HepG2 (cell line): ENCODE measurements around the gene PPARA. TPM values are rescaled to one million over a fixed set of nuclear protein-coding genes. Genes with fewer than 3 reads are reported as not detected.

Source experiments
- ATAC-seq: fragments of 200-7000 bp; cut with Tn5 transposase; 3 replicates; pipeline ENCODE4 v1.9.1; 2020; ENCODE audit warnings: mild to moderate bottlenecking, moderate library complexity
- BruUV-seq: library from RNA; stranded (reverse); fragments of 400-500 nt; replicated peaks from 2 replicates; lab custom pipeline; 2021; lab: Mats Ljungman, UMichigan
- CTCF ChIA-PET: fragments of 300-600 bp; formaldehyde crosslinking; extraction: SDS; loops from one replicate; lab custom pipeline; 2021; ENCODE audit warnings: low total read pairs, inconsistent platforms, low intra/inter-chr PET ratio; lab: Yijun Ruan, JAX
- POLR2A ChIA-PET: fragments of 350-600 bp; sonication (Branson Sonifier 250); formaldehyde crosslinking; loops from one replicate; lab custom pipeline; 2020; ENCODE audit warnings: antibody characterized with exemption, inconsistent platforms; lab: Yijun Ruan, JAX
- DNase-seq: peaks from one replicate; pipeline ENCODE4 v3.0.0-alpha.2; 2015; ENCODE audit warnings: low spot score
- FAIRE-seq: peaks from 3 replicates; lab custom pipeline; 2011; peaks lifted over from hg19 to GRCh38; lab: Jason Lieb, UNC
- H2AFZ ChIP-seq: one replicate; pipeline ENCODE4 v1.6.1; 2011; ENCODE audit warnings: low read length, inconsistent platforms
- H3K27ac ChIP-seq: fragments of 300-600 bp; 3 replicates; pipeline ENCODE4 v1.8.0; 2011; ENCODE audit warnings: mixed run types, mild to moderate bottlenecking, mixed read lengths, low read length, inconsistent platforms; ENCODE audit not compliant: insufficient read depth; ENCODE audit errors: extremely low read length
- H3K27me3 ChIP-seq, 2 experiments: fragments of 200-600 bp in 1 of 2; 2 replicates in 1 of 2; 3 replicates in 1 of 2; pipeline versions ENCODE4 v1.6.0 to v1.8.0; 2011; ENCODE audit warnings: low read length in 2 of 2, mild to moderate bottlenecking in 2 of 2, moderate library complexity in 2 of 2, inconsistent platforms in 1 of 2; ENCODE audit not compliant: insufficient read depth in 2 of 2, control insufficient read depth in 1 of 2
- H3K36me3 ChIP-seq, 2 experiments: fragments of 200-600 bp in 1 of 2; replicated peaks in 1 of 2; 2 replicates in 1 of 2; 3 replicates in 1 of 2; pipeline versions ENCODE4 v1.5.1 to v1.8.0; 2011; ENCODE audit warnings: low read length in 2 of 2, inconsistent platforms in 1 of 2; ENCODE audit not compliant: insufficient read depth in 2 of 2, control insufficient read depth in 1 of 2
- H3K4me1 ChIP-seq: 2 replicates; pipeline ENCODE4 v1.5.1; 2012; ENCODE audit warnings: low read length, inconsistent platforms; ENCODE audit not compliant: insufficient read depth
- H3K4me2 ChIP-seq: 2 replicates; pipeline ENCODE4 v1.6.0; 2011; ENCODE audit warnings: low read depth, low read length, inconsistent platforms
- H3K4me3 ChIP-seq, 3 experiments: fragments of 200-600 bp in 1 of 3; sonication (generic), shearing (Covaris generic) in 1 of 3; replicated peaks in 1 of 3; 2 replicates each; pipeline ENCODE4 v1.5.1; 2011 to 2016; ENCODE audit warnings: low read length in 3 of 3, inconsistent platforms in 2 of 3, low read depth in 2 of 3, mild to moderate bottlenecking in 2 of 3, control low read depth in 1 of 3, mixed read lengths in 1 of 3; ENCODE audit not compliant: insufficient read depth in 1 of 3
- H3K79me2 ChIP-seq: one replicate; pipeline ENCODE4 v1.6.1; 2011; ENCODE audit warnings: low read length, inconsistent platforms; ENCODE audit not compliant: insufficient read depth
- H3K9ac ChIP-seq: 2 replicates; pipeline ENCODE4 v1.6.0; 2011; ENCODE audit warnings: mild to moderate bottlenecking, low read depth, low read length, inconsistent platforms; ENCODE audit not compliant: insufficient read depth
- H3K9me3 ChIP-seq: 2 replicates; pipeline ENCODE4 v1.5.1; 2012; ENCODE audit warnings: mild to moderate bottlenecking, low read length
- H4K20me1 ChIP-seq: 2 replicates; pipeline ENCODE4 v1.6.0; 2011; ENCODE audit warnings: inconsistent platforms, mild to moderate bottlenecking, low read length, moderate library complexity; ENCODE audit not compliant: insufficient read depth
- BRCA1 ChIP-seq: sonication (generic); formaldehyde crosslinking; IDR thresholded peaks from 2 replicates; pipeline ENCODE4 v1.4.0; 2020; ENCODE audit warnings: missing genetic modification reagents
- MED13 ChIP-seq: sonication (generic); formaldehyde crosslinking; IDR thresholded peaks from 2 replicates; pipeline ENCODE4 v1.5.0; 2020; ENCODE audit warnings: missing genetic modification reagents
- NBN ChIP-seq: fragments of 450-650 bp; conservative IDR thresholded peaks from 2 replicates; pipeline ENCODE4 v1.6.1; 2017
- PRPF4 ChIP-seq: fragments of 200-400 bp; formaldehyde crosslinking; IDR thresholded peaks from 2 replicates; pipeline ENCODE4 v1.6.1; 2016; ENCODE audit warnings: low read length, low read depth; ENCODE audit not compliant: poor library complexity, severe bottlenecking
- RELA ChIP-seq: sonication (generic); formaldehyde crosslinking; IDR thresholded peaks from 2 replicates; pipeline ENCODE4 v1.4.0; 2020; ENCODE audit warnings: missing genetic modification reagents
- SIN3A ChIP-seq: IDR thresholded peaks from 2 replicates; pipeline ENCODE4 v1.6.1; 2011; ENCODE audit warnings: low read depth, mild to moderate bottlenecking, control low read depth, low read length, borderline replicate concordance
- TFE3 ChIP-seq: IDR thresholded peaks from 2 replicates; pipeline ENCODE4 v1.6.1; 2016
- ZMYM4 ChIP-seq: sonication (generic); formaldehyde crosslinking; IDR thresholded peaks from 2 replicates; pipeline ENCODE4 v1.8.1; 2023; ENCODE audit warnings: mild to moderate bottlenecking, missing genetic modification reagents
- ZNF432 ChIP-seq: sonication (generic); formaldehyde crosslinking; IDR thresholded peaks from 2 replicates; pipeline ENCODE4 v1.5.0; 2020; ENCODE audit warnings: missing genetic modification reagents, mild to moderate bottlenecking, borderline replicate concordance
- ZNF737 ChIP-seq: sonication (generic); formaldehyde crosslinking; IDR thresholded peaks from 2 replicates; pipeline ENCODE4 v1.5.0; 2020; ENCODE audit warnings: missing genetic modification reagents, mild to moderate bottlenecking, borderline replicate concordance
- ZNF788 ChIP-seq: sonication (generic); formaldehyde crosslinking; IDR thresholded peaks from 2 replicates; pipeline ENCODE4 v1.5.0; 2020; ENCODE audit warnings: mild to moderate bottlenecking, missing genetic modification reagents, borderline replicate concordance
- WGBS: methylation state at CpG from one replicate; pipeline ENCODE4 v1.1.6; 2017; ENCODE audit warnings: low lambda C conversion rate; 5-methylcytosine and 5-hydroxymethylcytosine counted together
- in situ Hi-C: cut with HindIII; loops from 2 replicates; pipeline ENCODE4 v1.10.0; 2017; ENCODE audit warnings: low pct_unique_long_range_greater_than_20kb; ENCODE audit not compliant: extremely low pct_ligation_motif_present
- intact Hi-C: fragments of 100-400 bp; cut with micrococcal nuclease; formaldehyde crosslinking; loops from one replicate; pipeline ENCODE4 v1.10.0; 2022; ENCODE audit not compliant: unreplicated experiment
- polyA plus RNA-seq, 8 experiments: library from polyadenylated mRNA; depleted of rRNA in 3 of 8; stranded (reverse) in 7 of 8; unstranded in 1 of 8; fragments of >200 nt; fragmentation: Illumina TruSeq in 4 of 8; extraction: Trizol in 4 of 8; gene quantifications; 2 replicates each; pipeline versions ENCODE4 v1.2.1 to v1.2.3, GENCODE V29; 2011 to 2016; ENCODE audit warnings: low read depth in 4 of 8, missing spikeins in 1 of 8, mixed read lengths in 1 of 8; ENCODE audit not compliant: insufficient read depth in 1 of 8
- total RNA-seq, 5 experiments: library from RNA; depleted of rRNA; stranded (reverse); fragments of >200 nt; fragmentation: Illumina TruSeq; extraction: Trizol; gene quantifications; 2 replicates each; pipeline ENCODE4 v1.2.3, GENCODE V29; 2016; ENCODE audit warnings: low read depth in 1 of 5
- TF ChIP-seq, protein P1 (sequence below): sonication (generic); formaldehyde crosslinking; IDR thresholded peaks from 2 replicates; pipeline ENCODE4 v1.5.1; 2020; ENCODE audit warnings: mild to moderate bottlenecking, missing genetic modification reagents
- TF ChIP-seq, protein P2 (sequence below): IDR thresholded peaks from 2 replicates; pipeline ENCODE4 v1.6.1; 2018; ENCODE audit warnings: missing genetic modification reagents
- TF ChIP-seq, protein P3 (sequence below): sonication (generic); formaldehyde crosslinking; IDR thresholded peaks from 2 replicates; pipeline ENCODE4 v1.5.1; 2020; ENCODE audit warnings: missing genetic modification reagents, mild to moderate bottlenecking, borderline replicate concordance

Gene PPARA
- total and polyA plus RNA-seq, 2 of the 13 experiments (the other 11 are each of a cell fraction or from before 2014, with no cell fraction given), result 18.2 to 24.7 TPM

GRCh38 chr22:46147471-46148267 lies 2.7 kb upstream of the PPARA start:
- Histone ChIP-seq H3K27me3 (no peaks in the 10 kb centered on the region), H3K4me2 (peak overlapping the region; percentile 96), H3K4me1 (peaks cover 61% of the 10 kb centered on the region), H2AFZ (no peak overlapping the region), H3K4me3 (peak overlapping the region; percentile 44 to 89 (median 88); a peak in 5 of 6 replicates), H4K20me1 (no peaks in the 10 kb centered on the region), H3K79me2 (peaks cover 7% of the 10 kb centered on the region), H3K27ac (peak overlapping the region; percentile 64), H3K9ac (peak overlapping the region; percentile 73), H3K36me3 (peaks cover 0 to 3% of the 10 kb centered on the region in 2 experiments; a peak in 1 of 5 replicates), H3K9me3 (no peaks in the 10 kb centered on the region)
- no TSS peak for BruUV-seq
- ATAC-seq (peak; percentile 81), FAIRE-seq (peak; percentile 81), DNase-seq (peak; percentile 73)
- 6% methylated on average over 11 of the region's 19 CpGs for WGBS
- CTCF ChIA-PET, result no interaction called here
- in situ Hi-C loops (loop anchor here (25.0 kb wide), 1 partner anchor 390 kb away; the partner anchor contains the start of gene CELSR1), intact Hi-C loops (no loop called here)
- POLR2A ChIA-PET, result interaction anchor here (1.1 to 4.9 kb wide), 7 partner anchors 8 to 188 kb away, joined by 3 to 54 read pairs (median 4); partner anchors contain the start of genes TRMU and TTC38
- TF ChIP-seq ZNF432 (no peak), MED13 (CRISPR knock-in tag) (no peak), ZNF737 (no peak), PRPF4 (no peak), ZNF788 (peak; percentile 89), RELA (no peak), SIN3A (no peak; the same call in 1 of the 2 replicates), TFE3 (CRISPR knock-in tag) (peak; percentile 97), ZMYM4 (CRISPR knock-in tag) (peak; percentile 56; the same call in 1 of the 2 replicates), NBN (no peak), BRCA1 (CRISPR knock-in tag) (no peak)
- TF ChIP-seq, protein P1, sequence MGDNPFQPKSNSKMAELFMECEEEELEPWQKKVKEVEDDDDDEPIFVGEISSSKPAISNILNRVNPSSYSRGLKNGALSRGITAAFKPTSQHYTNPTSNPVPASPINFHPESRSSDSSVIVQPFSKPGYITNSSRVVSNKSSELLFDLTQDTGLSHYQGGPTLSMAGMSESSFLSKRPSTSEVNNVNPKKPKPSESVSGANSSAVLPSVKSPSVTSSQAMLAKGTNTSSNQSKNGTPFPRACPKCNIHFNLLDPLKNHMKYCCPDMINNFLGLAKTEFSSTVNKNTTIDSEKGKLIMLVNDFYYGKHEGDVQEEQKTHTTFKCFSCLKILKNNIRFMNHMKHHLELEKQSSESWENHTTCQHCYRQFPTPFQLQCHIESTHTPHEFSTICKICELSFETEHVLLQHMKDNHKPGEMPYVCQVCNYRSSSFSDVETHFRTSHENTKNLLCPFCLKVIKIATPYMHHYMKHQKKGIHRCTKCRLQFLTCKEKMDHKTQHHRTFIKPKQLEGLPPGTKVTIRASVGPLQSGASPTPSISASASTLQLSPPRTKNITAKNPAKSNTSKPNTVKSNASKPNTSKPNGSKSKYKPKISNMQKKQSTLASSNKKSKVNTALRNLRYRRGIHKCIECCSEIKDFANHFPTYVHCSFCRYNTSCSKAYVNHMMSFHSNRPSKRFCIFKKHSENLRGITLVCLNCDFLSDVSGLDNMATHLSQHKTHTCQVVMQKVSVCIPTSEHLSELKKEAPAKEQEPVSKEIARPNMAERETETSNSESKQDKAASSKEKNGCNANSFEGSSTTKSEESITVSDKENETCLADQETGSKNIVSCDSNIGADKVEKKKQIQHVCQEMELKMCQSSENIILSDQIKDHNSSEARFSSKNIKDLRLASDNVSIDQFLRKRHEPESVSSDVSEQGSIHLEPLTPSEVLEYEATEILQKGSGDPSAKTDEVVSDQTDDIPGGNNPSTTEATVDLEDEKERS (CRISPR knock-in tag), result no peak
- TF ChIP-seq, protein P2, sequence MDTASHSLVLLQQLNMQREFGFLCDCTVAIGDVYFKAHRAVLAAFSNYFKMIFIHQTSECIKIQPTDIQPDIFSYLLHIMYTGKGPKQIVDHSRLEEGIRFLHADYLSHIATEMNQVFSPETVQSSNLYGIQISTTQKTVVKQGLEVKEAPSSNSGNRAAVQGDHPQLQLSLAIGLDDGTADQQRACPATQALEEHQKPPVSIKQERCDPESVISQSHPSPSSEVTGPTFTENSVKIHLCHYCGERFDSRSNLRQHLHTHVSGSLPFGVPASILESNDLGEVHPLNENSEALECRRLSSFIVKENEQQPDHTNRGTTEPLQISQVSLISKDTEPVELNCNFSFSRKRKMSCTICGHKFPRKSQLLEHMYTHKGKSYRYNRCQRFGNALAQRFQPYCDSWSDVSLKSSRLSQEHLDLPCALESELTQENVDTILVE (CRISPR knock-in tag), result no peak
- TF ChIP-seq, protein P3, sequence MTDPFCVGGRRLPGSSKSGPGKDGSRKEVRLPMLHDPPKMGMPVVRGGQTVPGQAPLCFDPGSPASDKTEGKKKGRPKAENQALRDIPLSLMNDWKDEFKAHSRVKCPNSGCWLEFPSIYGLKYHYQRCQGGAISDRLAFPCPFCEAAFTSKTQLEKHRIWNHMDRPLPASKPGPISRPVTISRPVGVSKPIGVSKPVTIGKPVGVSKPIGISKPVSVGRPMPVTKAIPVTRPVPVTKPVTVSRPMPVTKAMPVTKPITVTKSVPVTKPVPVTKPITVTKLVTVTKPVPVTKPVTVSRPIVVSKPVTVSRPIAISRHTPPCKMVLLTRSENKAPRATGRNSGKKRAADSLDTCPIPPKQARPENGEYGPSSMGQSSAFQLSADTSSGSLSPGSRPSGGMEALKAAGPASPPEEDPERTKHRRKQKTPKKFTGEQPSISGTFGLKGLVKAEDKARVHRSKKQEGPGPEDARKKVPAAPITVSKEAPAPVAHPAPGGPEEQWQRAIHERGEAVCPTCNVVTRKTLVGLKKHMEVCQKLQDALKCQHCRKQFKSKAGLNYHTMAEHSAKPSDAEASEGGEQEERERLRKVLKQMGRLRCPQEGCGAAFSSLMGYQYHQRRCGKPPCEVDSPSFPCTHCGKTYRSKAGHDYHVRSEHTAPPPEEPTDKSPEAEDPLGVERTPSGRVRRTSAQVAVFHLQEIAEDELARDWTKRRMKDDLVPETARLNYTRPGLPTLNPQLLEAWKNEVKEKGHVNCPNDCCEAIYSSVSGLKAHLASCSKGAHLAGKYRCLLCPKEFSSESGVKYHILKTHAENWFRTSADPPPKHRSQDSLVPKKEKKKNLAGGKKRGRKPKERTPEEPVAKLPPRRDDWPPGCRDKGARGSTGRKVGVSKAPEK (CRISPR knock-in tag), result no peak
